WTC11 (cell line): ENCODE data around the gene NECAB2. TPM values are rescaled to one million over a fixed set of nuclear protein-coding genes. Genes with fewer than 3 reads are reported as not detected.

Experiments
- ATAC-seq: fragments of 200-7000 bp; cut with Tn5 transposase; 2 replicates; pipeline ENCODE4 v1.10.0; 2021; ENCODE audit warnings: mild to moderate bottlenecking, moderate library complexity
- CTCF ChIA-PET: fragments of 300-600 bp; sonication (Branson Sonifier 250); formaldehyde crosslinking; loops from one replicate; lab custom pipeline; 2021; ENCODE audit warnings: antibody characterized with exemption; lab: Charles Lee
- POLR2A ChIA-PET: fragments of 350-600 bp; sonication (Branson Sonifier 250); formaldehyde crosslinking; loops from one replicate; lab custom pipeline; 2021; ENCODE audit warnings: antibody characterized with exemption; lab: Charles Lee
- DNase-seq: peaks from one replicate; pipeline ENCODE4 v3.0.0; 2021; ENCODE audit warnings: low spot score
- H3K27ac Mint-ChIP-seq: 2 replicates; pipeline ENCODE4 v1.8.0; 2021; ENCODE audit warnings: mixed read lengths
- H3K27me3 Mint-ChIP-seq: 2 replicates; pipeline ENCODE4 v1.8.0; 2021; ENCODE audit warnings: low read depth, mild to moderate bottlenecking, moderate library complexity, mixed read lengths
- H3K36me3 Mint-ChIP-seq: 2 replicates; pipeline ENCODE4 v1.8.0; 2021; ENCODE audit warnings: mixed read lengths
- H3K4me1 Mint-ChIP-seq: 2 replicates; pipeline ENCODE4 v1.8.0; 2022; ENCODE audit warnings: mixed read lengths
- H3K4me3 Mint-ChIP-seq: 2 replicates; pipeline ENCODE4 v1.8.0; 2021; ENCODE audit warnings: mild to moderate bottlenecking, moderate library complexity, mixed read lengths
- H3K9me3 Mint-ChIP-seq: 2 replicates; pipeline ENCODE4 v1.8.0; 2021; ENCODE audit warnings: mixed read lengths
- EMX1 ChIP-seq: fragments of 250-450 bp; sonication (Bioruptor Pico); IDR thresholded peaks from 2 replicates; pipeline ENCODE4 v1.8.0; 2021; ENCODE audit warnings: mild to moderate bottlenecking
- FOXK1 ChIP-seq: sonication (generic); formaldehyde crosslinking; IDR thresholded peaks from 2 replicates; pipeline ENCODE4 v1.8.0; 2022; ENCODE audit warnings: mild to moderate bottlenecking, moderate library complexity, missing genetic modification reagents
- GABPB1 ChIP-seq: sonication (generic); formaldehyde crosslinking; IDR thresholded peaks from 2 replicates; pipeline ENCODE4 v1.8.1; 2023; ENCODE audit warnings: mild to moderate bottlenecking, missing genetic modification reagents
- MXD4 ChIP-seq: fragments of 250-450 bp; sonication (Bioruptor Pico); IDR thresholded peaks from 2 replicates; pipeline ENCODE4 v1.8.0; 2021; ENCODE audit warnings: mild to moderate bottlenecking, moderate library complexity, borderline replicate concordance
- ZNF219 ChIP-seq: sonication (generic); formaldehyde crosslinking; IDR thresholded peaks from 2 replicates; pipeline ENCODE4 v1.8.0; 2023; ENCODE audit warnings: missing genetic modification reagents, mild to moderate bottlenecking, borderline replicate concordance
- ZNF317 ChIP-seq: sonication (generic); formaldehyde crosslinking; IDR thresholded peaks from 2 replicates; pipeline ENCODE4 v1.8.1; 2023; ENCODE audit warnings: low read depth, mild to moderate bottlenecking, moderate library complexity, missing genetic modification reagents, borderline replicate concordance
- total RNA-seq: library from RNA; stranded (reverse); gene quantifications from 3 replicates; pipeline ENCODE4 v1.2.3, GENCODE V29; 2021
- TF ChIP-seq, protein P1 (sequence below): sonication (generic); formaldehyde crosslinking; IDR thresholded peaks from 2 replicates; pipeline ENCODE4 v1.8.0; 2022; ENCODE audit warnings: mild to moderate bottlenecking, missing genetic modification reagents
- TF ChIP-seq, protein P2 (sequence below): sonication (generic); formaldehyde crosslinking; IDR thresholded peaks from 2 replicates; pipeline ENCODE4 v1.8.1; 2022; ENCODE audit warnings: missing genetic modification reagents, borderline replicate concordance
- TF ChIP-seq, protein P3 (sequence below): sonication (generic); formaldehyde crosslinking; IDR thresholded peaks from 2 replicates; pipeline ENCODE4 v1.8.1; 2023; ENCODE audit warnings: mild to moderate bottlenecking, moderate library complexity, missing genetic modification reagents
- TF ChIP-seq, protein P4 (sequence below): sonication (generic); formaldehyde crosslinking; IDR thresholded peaks from 2 replicates; pipeline ENCODE4 v1.8.0; 2022; ENCODE audit warnings: missing genetic modification reagents
- TF ChIP-seq, protein P5 (sequence below): sonication (generic); formaldehyde crosslinking; IDR thresholded peaks from 2 replicates; pipeline ENCODE4 v1.8.1; 2022; ENCODE audit warnings: mild to moderate bottlenecking, missing genetic modification reagents, moderate library complexity, borderline replicate concordance
- TF ChIP-seq, protein P6 (sequence below): fragments of 250-450 bp; sonication (Bioruptor Pico); IDR thresholded peaks from 2 replicates; pipeline ENCODE4 v1.8.0; 2021; ENCODE audit warnings: mild to moderate bottlenecking
- TF ChIP-seq, protein P7 (sequence below): fragments of 250-450 bp; sonication (Bioruptor Pico); IDR thresholded peaks from 2 replicates; pipeline ENCODE4 v1.9.0; 2021; ENCODE audit warnings: mild to moderate bottlenecking
- TF ChIP-seq, protein P8 (sequence below): sonication (generic); formaldehyde crosslinking; IDR thresholded peaks from 2 replicates; pipeline ENCODE4 v1.8.1; 2022; ENCODE audit warnings: low read depth, mild to moderate bottlenecking, moderate library complexity, missing genetic modification reagents, borderline replicate concordance

NECAB2 gene
- total RNA-seq, 1 experiment from 2014 or later, result 2.9 TPM

DNA sequence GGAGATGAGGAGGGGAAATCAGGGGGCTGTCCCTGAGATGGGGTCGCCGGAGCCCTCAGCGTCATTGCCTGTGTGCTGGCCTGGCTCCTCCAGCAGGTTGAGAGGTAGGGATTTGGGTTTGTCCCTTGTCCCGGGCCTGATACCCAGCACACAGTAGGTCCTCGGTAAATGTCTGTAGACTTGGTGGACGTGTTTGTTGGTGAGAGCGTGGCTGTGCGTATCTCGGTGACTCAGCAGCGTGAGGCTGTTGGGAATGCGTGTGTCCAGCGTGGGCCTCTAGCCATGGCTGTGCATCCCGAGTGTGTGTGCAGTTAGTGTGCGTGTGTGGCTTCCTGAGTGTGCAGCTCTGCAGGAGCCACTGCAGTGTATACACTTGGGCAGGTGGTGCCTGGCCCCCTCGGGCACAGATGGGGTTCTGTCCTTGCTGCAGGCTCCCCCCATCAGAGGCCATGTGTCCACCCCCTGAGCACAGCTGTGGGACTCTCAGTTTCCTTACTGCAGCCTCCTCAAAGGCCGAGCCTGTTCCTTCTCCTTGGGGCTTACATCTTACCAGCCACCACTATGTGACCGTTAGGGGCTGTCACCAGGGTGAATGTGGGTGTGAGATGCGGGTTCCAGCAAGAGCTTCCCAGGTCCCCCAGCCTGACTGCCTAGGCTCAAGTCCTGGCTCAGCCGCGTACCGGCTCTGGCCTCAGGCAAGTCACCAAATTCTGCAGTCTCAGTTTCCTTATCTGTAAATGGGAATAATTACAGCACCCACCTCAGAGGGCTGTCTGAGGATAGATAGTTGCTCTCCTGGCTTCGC lies 5.7 kb downstream of the NECAB2 start:
- no peak overlapping the region for H3K27ac Mint-ChIP-seq
- H3K4me3 Mint-ChIP-seq, result no peak overlapping the region
- TF ChIP-seq, protein P1, sequence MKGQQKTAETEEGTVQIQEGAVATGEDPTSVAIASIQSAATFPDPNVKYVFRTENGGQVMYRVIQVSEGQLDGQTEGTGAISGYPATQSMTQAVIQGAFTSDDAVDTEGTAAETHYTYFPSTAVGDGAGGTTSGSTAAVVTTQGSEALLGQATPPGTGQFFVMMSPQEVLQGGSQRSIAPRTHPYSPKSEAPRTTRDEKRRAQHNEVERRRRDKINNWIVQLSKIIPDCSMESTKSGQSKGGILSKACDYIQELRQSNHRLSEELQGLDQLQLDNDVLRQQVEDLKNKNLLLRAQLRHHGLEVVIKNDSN (CRISPR knock-in tag), result no peak
- TF ChIP-seq EMX1 (CRISPR knock-in tag), result no peak
- TF ChIP-seq, protein P2, sequence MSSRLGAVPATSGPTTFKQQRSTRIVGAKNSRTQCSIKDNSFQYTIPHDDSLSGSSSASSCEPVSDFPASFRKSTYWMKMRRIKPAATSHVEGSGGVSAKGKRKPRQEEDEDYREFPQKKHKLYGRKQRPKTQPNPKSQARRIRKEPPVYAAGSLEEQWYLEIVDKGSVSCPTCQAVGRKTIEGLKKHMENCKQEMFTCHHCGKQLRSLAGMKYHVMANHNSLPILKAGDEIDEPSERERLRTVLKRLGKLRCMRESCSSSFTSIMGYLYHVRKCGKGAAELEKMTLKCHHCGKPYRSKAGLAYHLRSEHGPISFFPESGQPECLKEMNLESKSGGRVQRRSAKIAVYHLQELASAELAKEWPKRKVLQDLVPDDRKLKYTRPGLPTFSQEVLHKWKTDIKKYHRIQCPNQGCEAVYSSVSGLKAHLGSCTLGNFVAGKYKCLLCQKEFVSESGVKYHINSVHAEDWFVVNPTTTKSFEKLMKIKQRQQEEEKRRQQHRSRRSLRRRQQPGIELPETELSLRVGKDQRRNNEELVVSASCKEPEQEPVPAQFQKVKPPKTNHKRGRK (CRISPR knock-in tag), result no peak
- TF ChIP-seq, protein P3, sequence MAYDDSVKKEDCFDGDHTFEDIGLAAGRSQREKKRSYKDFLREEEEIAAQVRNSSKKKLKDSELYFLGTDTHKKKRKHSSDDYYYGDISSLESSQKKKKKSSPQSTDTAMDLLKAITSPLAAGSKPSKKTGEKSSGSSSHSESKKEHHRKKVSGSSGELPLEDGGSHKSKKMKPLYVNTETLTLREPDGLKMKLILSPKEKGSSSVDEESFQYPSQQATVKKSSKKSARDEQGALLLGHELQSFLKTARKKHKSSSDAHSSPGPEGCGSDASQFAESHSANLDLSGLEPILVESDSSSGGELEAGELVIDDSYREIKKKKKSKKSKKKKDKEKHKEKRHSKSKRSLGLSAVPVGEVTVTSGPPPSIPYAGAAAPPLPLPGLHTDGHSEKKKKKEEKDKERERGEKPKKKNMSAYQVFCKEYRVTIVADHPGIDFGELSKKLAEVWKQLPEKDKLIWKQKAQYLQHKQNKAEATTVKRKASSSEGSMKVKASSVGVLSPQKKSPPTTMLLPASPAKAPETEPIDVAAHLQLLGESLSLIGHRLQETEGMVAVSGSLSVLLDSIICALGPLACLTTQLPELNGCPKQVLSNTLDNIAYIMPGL (CRISPR knock-in tag), result no peak
- TF ChIP-seq, protein P4, sequence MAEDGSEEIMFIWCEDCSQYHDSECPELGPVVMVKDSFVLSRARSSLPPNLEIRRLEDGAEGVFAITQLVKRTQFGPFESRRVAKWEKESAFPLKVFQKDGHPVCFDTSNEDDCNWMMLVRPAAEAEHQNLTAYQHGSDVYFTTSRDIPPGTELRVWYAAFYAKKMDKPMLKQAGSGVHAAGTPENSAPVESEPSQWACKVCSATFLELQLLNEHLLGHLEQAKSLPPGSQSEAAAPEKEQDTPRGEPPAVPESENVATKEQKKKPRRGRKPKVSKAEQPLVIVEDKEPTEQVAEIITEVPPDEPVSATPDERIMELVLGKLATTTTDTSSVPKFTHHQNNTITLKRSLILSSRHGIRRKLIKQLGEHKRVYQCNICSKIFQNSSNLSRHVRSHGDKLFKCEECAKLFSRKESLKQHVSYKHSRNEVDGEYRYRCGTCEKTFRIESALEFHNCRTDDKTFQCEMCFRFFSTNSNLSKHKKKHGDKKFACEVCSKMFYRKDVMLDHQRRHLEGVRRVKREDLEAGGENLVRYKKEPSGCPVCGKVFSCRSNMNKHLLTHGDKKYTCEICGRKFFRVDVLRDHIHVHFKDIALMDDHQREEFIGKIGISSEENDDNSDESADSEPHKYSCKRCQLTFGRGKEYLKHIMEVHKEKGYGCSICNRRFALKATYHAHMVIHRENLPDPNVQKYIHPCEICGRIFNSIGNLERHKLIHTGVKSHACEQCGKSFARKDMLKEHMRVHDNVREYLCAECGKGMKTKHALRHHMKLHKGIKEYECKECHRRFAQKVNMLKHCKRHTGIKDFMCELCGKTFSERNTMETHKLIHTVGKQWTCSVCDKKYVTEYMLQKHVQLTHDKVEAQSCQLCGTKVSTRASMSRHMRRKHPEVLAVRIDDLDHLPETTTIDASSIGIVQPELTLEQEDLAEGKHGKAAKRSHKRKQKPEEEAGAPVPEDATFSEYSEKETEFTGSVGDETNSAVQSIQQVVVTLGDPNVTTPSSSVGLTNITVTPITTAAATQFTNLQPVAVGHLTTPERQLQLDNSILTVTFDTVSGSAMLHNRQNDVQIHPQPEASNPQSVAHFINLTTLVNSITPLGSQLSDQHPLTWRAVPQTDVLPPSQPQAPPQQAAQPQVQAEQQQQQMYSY (CRISPR knock-in tag), result no peak
- TF ChIP-seq FOXK1, result no peak
- TF ChIP-seq, protein P5, sequence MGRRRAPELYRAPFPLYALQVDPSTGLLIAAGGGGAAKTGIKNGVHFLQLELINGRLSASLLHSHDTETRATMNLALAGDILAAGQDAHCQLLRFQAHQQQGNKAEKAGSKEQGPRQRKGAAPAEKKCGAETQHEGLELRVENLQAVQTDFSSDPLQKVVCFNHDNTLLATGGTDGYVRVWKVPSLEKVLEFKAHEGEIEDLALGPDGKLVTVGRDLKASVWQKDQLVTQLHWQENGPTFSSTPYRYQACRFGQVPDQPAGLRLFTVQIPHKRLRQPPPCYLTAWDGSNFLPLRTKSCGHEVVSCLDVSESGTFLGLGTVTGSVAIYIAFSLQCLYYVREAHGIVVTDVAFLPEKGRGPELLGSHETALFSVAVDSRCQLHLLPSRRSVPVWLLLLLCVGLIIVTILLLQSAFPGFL (CRISPR knock-in tag), result no peak
- TF ChIP-seq GABPB1 (CRISPR knock-in tag), result no peak
- CTCF ChIA-PET, result no interaction called here
- H3K4me1 Mint-ChIP-seq, result peaks cover 7% of the 10 kb centered on the region
- H3K9me3 Mint-ChIP-seq, result peaks cover 14% of the 10 kb centered on the region
- DNase-seq (no peak), ATAC-seq (no peak)
- peaks cover 11% of the 10 kb centered on the region for H3K36me3 Mint-ChIP-seq
- peaks cover 16% of the 10 kb centered on the region for H3K27me3 Mint-ChIP-seq
- POLR2A ChIA-PET, result no interaction called here

DNA sequence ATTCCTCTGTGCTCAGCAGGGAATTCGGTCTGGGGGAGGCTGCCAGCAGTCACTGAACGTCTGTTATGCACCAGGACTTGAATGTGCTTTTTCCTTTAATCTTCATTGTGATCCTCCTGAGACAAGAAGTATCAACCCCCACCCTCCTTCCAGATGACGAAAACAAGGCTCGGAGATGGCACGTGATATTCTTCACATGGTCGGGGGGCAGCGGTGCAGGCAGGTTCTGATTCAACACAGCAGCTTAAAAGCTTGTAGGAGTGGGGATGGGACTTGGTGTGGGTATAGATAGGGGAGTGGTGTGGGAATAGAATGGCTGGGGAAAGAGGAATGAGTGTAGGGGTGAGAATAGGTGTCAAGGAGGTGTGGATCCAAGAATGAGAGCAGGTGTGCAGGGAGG lies 6.4 kb downstream of the NECAB2 start:
- Mint-ChIP-seq H3K4me3 (no peak overlapping the region), H3K27me3 (peaks cover 14% of the 10 kb centered on the region), H3K27ac (no peak overlapping the region), H3K4me1 (peaks cover 4% of the 10 kb centered on the region; the same call in 1 of the 2 replicates), H3K36me3 (peaks cover 14% of the 10 kb centered on the region)
- ATAC-seq, result no peak
- DNase-seq, result no peak
- CTCF ChIA-PET, result no interaction called here
- POLR2A ChIA-PET, result no interaction called here
- TF ChIP-seq ZNF317 (no peak), ZNF219 (CRISPR knock-in tag) (no peak)
- TF ChIP-seq, all 79 proteins: peak for 0
- H3K9me3 Mint-ChIP-seq, result peaks cover 20% of the 10 kb centered on the region

DNA sequence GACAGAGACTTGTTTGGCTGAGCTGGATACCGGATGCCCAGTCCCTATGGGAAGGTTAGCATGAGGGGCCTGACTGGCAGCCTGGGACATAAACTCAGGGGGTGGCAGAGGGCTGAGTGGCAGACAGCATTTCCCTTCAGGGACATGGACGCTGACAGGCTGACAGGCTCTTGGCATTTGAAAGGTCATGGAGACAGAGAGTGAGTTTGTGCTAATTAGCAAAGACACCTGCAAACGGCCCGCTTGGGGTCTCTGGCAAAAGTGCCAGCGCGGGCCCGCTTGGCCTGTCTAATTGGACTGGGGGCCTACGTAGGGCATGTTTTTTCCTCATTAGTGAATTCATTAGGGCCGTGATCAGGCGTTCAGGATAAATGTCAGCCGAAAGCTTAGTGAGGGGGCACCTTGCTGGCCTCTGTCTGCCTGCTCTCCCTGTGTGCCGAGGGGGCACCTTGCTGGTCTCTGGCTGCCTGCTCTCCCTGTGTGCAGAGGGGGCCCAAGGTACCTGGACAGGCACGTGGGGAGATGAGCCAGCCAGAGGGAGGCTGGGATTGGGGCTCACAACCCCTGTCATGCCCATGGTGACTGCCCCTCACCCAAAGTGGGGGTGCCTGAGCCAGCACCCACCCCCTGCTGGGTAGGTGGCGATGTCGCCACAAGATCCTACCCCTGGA lies 7.7 kb downstream of the NECAB2 start:
- H3K4me1 Mint-ChIP-seq, result no peaks in the 10 kb centered on the region
- H3K27me3 Mint-ChIP-seq, result peaks cover 7% of the 10 kb centered on the region; the same call in 1 of the 2 replicates
- ChIA-PET CTCF (no interaction called here), POLR2A (no interaction called here)
- H3K27ac Mint-ChIP-seq, result no peak overlapping the region
- no peak overlapping the region for H3K4me3 Mint-ChIP-seq
- peaks cover 23% of the 10 kb centered on the region for H3K9me3 Mint-ChIP-seq
- DNase-seq (no peak), ATAC-seq (no peak)
- peaks cover 14% of the 10 kb centered on the region for H3K36me3 Mint-ChIP-seq
- TF ChIP-seq, protein P6, sequence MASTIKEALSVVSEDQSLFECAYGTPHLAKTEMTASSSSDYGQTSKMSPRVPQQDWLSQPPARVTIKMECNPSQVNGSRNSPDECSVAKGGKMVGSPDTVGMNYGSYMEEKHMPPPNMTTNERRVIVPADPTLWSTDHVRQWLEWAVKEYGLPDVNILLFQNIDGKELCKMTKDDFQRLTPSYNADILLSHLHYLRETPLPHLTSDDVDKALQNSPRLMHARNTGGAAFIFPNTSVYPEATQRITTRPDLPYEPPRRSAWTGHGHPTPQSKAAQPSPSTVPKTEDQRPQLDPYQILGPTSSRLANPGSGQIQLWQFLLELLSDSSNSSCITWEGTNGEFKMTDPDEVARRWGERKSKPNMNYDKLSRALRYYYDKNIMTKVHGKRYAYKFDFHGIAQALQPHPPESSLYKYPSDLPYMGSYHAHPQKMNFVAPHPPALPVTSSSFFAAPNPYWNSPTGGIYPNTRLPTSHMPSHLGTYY, result no peak
- TF ChIP-seq, protein P2 (CRISPR knock-in tag), result no peak
- no peak for TF ChIP-seq MXD4 (CRISPR knock-in tag)
- TF ChIP-seq, protein P7, sequence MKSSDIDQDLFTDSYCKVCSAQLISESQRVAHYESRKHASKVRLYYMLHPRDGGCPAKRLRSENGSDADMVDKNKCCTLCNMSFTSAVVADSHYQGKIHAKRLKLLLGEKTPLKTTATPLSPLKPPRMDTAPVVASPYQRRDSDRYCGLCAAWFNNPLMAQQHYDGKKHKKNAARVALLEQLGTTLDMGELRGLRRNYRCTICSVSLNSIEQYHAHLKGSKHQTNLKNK, result no peak
- TF ChIP-seq, protein P8, sequence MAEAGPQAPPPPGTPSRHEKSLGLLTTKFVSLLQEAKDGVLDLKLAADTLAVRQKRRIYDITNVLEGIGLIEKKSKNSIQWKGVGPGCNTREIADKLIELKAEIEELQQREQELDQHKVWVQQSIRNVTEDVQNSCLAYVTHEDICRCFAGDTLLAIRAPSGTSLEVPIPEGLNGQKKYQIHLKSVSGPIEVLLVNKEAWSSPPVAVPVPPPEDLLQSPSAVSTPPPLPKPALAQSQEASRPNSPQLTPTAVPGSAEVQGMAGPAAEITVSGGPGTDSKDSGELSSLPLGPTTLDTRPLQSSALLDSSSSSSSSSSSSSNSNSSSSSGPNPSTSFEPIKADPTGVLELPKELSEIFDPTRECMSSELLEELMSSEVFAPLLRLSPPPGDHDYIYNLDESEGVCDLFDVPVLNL, result no peak
